Choroid plexus epithelial cell (primary cell): Measurements from ENCODE around the gene RAC3.

Source experiments
- DNase-seq: peaks from one replicate; pipeline ENCODE4 v3.0.0-alpha.2; 2010; ENCODE audit warnings: low read depth
- H3K4me3 ChIP-seq: 2 replicates; pipeline ENCODE4 v1.5.1; 2011; ENCODE audit warnings: low read depth, mild to moderate bottlenecking, control low read depth, low read length, moderate library complexity
- CTCF ChIP-seq: conservative IDR thresholded peaks from 2 replicates; pipeline ENCODE4 v1.5.1; 2011; ENCODE audit warnings: low read depth, mild to moderate bottlenecking, control low read depth, inconsistent platforms, low read length, moderate library complexity

RAC3 gene

GRCh38 chr17:82063424-82064415, 32.2 kb downstream of the RAC3 start:
- H3K4me3 ChIP-seq: peak overlapping the region; percentile 76
- DNase-seq: no peak
- TF ChIP-seq CTCF: no peak

GRCh38 chr17:82064433-82065192, 33.1 kb downstream of the RAC3 start:
- DNase-seq: no peak
- peak overlapping the region; percentile 76 for H3K4me3 ChIP-seq
- TF ChIP-seq CTCF: no peak

- peak; percentile 39 for DNase-seq
- TF ChIP-seq CTCF: no peak
Measured at GRCh38 chr17:82065193-82065637, 33.7 kb downstream of the RAC3 start.

GRCh38 chr17:82065638-82066303, 34.3 kb downstream of the RAC3 start, which contains the start of gene DUS1L:
DUS1L (minus strand) TSS chr17:82065804; CDS start chr17:82065059, 745 bp downstream.
- DNase-seq: peak; percentile 53
- TF ChIP-seq CTCF: no peak

More at GRCh38 chr17:82065193-82065637, 33.7 kb downstream of the RAC3 start:
- peak overlapping the region; percentile 76 for H3K4me3 ChIP-seq

GRCh38 chr17:82070611-82071010, 39.1 kb downstream of the RAC3 start:
- H3K4me3 ChIP-seq: no peak overlapping the region
- no peak for TF ChIP-seq CTCF
- no peak for DNase-seq

More at GRCh38 chr17:82065638-82066303, 34.3 kb downstream of the RAC3 start, which contains the start of gene DUS1L:
- H3K4me3 ChIP-seq: peak within 1 kb of the TSS; percentile 76

- no peak for DNase-seq
- TF ChIP-seq CTCF: no peak
- no peak overlapping the region for H3K4me3 ChIP-seq
Measured at GRCh38 chr17:82072827-82073226, 41.3 kb downstream of the RAC3 start.
